Non-pigmented ciliary epithelial cell (primary cell): ENCODE measurements around the gene ZNF195.
"Not testable (repeated sequence)": the region's sequence is repeated elsewhere in the genome, so short reads cannot be mapped to it uniquely, and the experiment has no call there.

Experiments used
- DNase-seq: peaks from one replicate; pipeline ENCODE4 v3.0.0-alpha.2; 2010; ENCODE audit warnings: low read depth

The ZNF195 gene

DNA sequence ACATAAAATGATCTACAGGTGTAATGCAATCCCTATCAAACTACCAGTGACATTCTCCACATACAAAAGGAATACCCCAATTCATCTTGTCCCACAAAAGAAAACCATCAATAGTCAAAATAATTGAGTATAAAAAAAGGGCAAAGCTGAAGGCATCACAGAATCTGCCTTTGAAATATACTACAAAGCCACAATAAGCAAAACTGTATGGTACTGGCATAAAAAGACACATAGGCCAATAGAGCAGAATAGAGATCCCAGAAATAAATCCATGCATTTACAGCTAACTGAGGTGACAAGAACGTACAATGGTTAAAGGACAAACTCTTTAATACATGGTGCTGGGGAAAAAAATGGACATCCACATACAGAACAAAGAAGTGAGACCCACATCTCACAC, 31.8 kb downstream of the ZNF195 start:
- DNase-seq = no peak

DNA sequence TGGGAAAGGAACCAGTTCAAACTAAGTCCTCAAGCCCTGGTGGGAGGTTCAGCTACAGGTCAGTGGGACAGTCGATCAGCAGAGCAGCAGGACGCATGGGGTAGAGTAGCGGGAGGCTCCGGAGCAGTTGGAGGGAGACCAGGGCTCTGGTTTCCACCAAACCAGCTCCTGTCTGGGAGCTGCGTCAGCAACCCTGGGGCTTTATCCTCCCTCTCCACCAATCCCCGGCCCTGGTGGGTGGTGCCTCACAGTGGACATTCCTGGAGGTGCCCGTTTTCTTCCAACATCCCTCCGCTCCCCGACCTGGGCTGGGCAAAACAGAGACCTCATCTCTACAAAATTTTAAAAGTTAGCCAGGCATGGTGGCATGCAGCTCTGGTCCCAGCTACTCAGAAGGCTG, 32.4 kb downstream of the ZNF195 start:
- DNase-seq = no peak

DNA sequence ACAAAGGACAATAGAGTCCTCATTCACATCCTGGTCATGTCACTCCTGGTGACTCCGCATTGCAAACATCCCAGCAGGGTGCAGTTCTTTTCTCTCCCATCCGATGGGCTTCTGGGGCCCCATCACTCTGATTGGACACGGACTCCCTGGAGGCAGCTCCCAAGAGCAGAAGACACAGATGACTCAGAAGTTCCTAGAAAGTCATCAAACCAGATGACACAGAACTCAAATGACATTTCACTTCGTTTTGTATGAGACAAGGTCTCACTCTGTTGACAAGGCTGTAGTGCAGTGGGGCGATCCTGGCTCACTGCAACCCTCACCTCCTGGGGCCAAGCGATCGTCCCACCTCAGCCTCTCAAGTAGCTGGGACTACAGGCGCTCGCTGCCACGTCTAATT, 33.2 kb downstream of the ZNF195 start:
- DNase-seq = no peak

- DNase-seq = no peak
Observed at GRCh38 chr11:3344327-3345174, 34.4 kb downstream of the ZNF195 start.

DNA sequence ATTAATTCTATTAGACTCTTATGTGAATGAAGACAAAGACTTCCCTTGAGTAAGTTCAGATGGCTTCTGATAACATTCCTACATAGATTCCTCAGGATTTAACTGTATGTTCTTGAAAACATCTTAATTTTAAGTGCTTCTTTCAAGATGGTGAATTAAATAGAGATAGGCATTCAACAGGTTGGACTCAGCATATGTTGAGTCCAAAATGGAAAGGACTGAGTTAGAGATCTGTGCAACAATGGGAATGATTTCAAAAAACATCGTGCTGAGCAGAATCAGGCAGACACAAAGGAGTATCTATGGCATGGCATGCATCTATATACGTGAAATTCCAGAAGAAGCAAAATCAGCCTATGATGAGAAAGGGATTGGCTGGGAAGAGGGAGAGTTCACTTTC, 36.2 kb downstream of the ZNF195 start:
- DNase-seq = no peak

- DNase-seq = no peak
Observed at GRCh38 chr11:3341298-3341697, 37.6 kb downstream of the ZNF195 start.

DNA sequence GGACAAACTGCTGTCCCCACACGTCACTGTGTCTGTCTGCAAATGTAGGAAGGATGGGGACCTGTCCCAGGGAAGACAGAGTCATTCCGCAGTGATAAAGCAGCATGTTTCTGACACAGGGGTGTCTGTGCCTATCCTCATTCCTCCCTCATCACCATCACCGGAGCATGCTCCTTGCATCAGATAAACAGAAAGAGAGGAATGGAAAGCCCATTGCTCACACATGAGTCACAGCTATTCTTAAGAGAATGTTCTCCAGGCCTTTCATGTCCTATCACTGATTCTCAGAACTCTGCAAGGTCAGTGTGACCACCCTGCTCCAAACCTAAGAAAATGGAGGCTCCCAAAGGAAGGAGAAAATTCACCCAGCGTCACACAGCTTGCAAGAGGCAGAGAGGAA, 38.9 kb downstream of the ZNF195 start:
- peak; percentile 84 for DNase-seq

DNA sequence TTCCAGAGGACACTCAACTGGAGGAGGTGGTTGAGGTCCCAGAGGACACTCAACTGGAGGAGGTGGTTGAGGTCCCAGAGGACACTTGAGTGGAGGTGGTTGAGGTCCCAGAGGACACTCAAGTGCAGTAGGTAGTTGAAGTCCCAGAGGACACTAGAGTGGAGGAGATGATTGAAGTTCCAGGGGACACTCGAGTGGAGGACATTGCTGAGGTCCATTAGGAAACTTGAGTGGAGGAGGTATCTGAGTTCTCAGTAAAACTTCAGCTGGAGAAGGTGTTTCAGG, 39.7 kb downstream of the ZNF195 start:
- DNase-seq = no peak

GRCh38 chr11:3338569-3339339, 40.2 kb downstream of the ZNF195 start:
- DNase-seq = no peak

GRCh38 chr11:3336420-3336819, 42.5 kb downstream of the ZNF195 start:
- DNase-seq = not testable (repeated sequence)

GRCh38 chr11:3333157-3333556, 45.8 kb downstream of the ZNF195 start:
- not testable (repeated sequence) for DNase-seq

DNA sequence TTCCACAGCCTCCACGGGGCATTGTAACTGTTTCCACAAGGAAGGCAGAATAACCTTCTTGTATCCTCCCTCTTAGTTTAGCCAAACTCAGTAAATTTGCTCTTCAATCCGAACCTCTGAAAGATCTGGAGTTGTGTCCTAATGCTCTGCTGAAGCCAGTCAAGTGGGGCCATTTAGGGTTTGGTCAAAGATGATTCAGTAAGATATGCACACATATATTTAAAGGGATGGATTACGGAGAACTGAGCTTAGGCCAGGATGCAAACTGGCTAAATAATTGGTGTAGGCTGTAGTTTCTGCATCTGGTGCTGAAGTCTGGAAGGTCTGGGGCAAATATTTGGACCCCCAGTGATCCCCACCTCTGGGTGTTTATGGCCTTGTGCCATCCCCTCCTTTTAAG, 47.9 kb downstream of the ZNF195 start:
- DNase-seq = not testable (repeated sequence)

DNA sequence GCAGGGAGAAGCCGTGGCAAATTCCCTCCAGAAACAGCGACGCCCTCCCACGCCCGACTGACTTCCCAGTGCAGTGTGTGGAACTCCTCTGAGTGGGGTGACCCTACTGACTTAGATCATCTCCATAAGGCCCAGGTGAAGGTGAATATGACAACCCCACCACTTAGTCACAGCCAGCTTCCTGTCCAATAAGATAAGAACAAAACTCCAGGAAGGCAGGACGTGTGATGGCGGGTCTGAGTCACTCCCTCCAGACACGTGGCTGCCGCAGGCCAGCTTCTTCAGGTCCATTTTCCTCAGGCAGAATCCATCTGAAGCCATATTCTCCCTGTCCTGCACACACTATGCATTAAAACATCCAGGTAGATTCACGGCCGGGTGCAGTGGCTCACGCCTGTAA, 48.9 kb downstream of the ZNF195 start:
- DNase-seq = not testable (repeated sequence)

DNA sequence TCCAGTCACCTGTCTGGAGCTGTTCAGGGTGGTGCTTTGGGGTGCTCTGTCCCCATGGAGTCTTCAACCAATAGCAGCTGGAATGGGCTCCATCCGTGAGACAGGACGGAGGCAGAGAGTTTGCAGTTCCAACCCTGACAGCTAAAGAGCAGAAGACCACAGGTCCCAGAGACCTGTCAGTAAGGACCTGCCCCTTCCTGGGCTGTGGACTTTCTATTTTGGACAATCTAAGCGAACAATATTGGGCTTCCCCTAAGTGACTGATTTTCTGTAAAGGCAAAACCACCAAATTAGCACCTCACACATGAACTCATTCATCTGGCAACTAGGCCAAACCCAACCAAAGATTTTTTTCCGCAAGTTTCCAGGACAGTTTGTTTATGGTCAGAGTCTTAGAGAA, 50.4 kb downstream of the ZNF195 start:
- not testable (repeated sequence) for DNase-seq

DNA sequence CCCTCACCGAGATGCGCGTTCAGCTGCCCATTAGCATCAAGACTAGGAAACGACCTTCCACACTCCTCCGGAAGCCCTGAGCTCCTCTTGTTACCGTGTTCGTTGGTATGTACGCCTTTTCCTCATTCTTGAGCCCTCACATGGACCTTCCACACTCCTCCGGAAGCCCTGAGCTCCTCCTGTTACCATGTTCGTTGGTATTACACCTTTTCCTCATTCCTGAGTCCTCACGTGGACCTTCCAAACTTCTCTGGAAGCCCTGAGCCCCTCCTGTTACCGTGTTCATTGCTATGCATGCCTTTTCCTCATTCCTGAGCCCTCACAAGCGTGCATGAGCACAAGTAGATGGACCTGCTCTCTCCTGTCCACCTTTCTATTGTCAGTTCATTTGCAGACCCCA, 52.5 kb downstream of the ZNF195 start:
- DNase-seq = not testable (repeated sequence)

DNA sequence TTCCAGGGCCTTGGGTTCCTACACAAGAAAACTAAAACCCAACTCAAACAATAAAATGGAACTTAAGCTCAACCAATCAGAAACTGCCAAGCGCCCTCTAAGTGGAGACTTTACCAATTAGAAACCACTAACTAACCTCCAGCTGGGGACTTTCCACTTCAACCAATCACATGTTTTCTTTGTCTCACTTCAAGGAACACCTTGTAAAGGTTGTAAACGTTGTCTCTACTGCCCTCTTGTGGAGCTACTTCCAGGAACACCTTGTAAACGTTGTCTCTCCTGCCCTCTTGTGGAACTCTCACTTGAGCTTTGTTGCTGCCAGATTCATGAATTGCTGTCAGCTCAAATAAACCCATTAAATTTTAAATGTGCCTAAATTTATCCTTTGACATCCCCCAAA, 54.2 kb downstream of the ZNF195 start:
- DNase-seq = not testable (repeated sequence)
